MM.1S (cell line): ENCODE data around the gene GAGE12H.

Source experiments
- DNase-seq: peaks from one replicate; pipeline ENCODE4 v3.0.0-alpha.2; 2015
- H2AFZ ChIP-seq: fragments of 300-600 bp; sonication (generic); 2 replicates; pipeline ENCODE4 v1.6.0; 2016; ENCODE audit warnings: antibody characterized with exemption, low read length
- H3F3A ChIP-seq: fragments of 300-600 bp; sonication (generic); 2 replicates; pipeline ENCODE4 v1.6.1; 2016; ENCODE audit warnings: mild to moderate bottlenecking, antibody characterized with exemption, low read length, moderate library complexity, mixed read lengths; ENCODE audit not compliant: insufficient read depth
- H3K27ac ChIP-seq: fragments of 300-600 bp; sonication (generic); 2 replicates; pipeline ENCODE4 v1.5.1; 2016; ENCODE audit warnings: mild to moderate bottlenecking, low read length
- H3K27me3 ChIP-seq: fragments of 300-600 bp; sonication (generic); replicated peaks from 2 replicates; pipeline ENCODE4 v1.6.0; 2016; ENCODE audit warnings: low read length; ENCODE audit not compliant: insufficient read depth
- H3K36me3 ChIP-seq: fragments of 300-600 bp; sonication (generic); replicated peaks from 2 replicates; pipeline ENCODE4 v1.6.1; 2016; ENCODE audit warnings: mild to moderate bottlenecking, low read length, mixed read lengths; ENCODE audit not compliant: insufficient read depth
- H3K4me1 ChIP-seq: fragments of 300-600 bp; sonication (generic); 2 replicates; pipeline ENCODE4 v1.6.1; 2016; ENCODE audit warnings: low read length, mixed read lengths
- H3K4me2 ChIP-seq: fragments of 300-600 bp; sonication (generic); 2 replicates; pipeline ENCODE4 v1.6.0; 2016; ENCODE audit warnings: low read depth, low read length
- H3K4me3 ChIP-seq: fragments of 300-600 bp; sonication (generic); 2 replicates; pipeline ENCODE4 v1.5.1; 2016; ENCODE audit warnings: low read length, mixed read lengths
- H3K79me2 ChIP-seq: fragments of 300-600 bp; sonication (generic); 2 replicates; pipeline ENCODE4 v1.6.1; 2016; ENCODE audit warnings: mixed run types, low read length, mixed read lengths
- H3K9ac ChIP-seq: fragments of 300-600 bp; sonication (generic); 2 replicates; pipeline ENCODE4 v1.6.1; 2016; ENCODE audit warnings: low read length, mixed read lengths
- H3K9me2 ChIP-seq: fragments of 300-600 bp; sonication (generic); replicated peaks from 2 replicates; pipeline ENCODE4 v1.6.1; 2016; ENCODE audit warnings: mild to moderate bottlenecking, low read length, mixed read lengths; ENCODE audit not compliant: insufficient read depth
- H3K9me3 ChIP-seq: fragments of 300-600 bp; sonication (generic); replicated peaks from 2 replicates; pipeline ENCODE4 v1.6.1; 2016; ENCODE audit warnings: mild to moderate bottlenecking, low read length, mixed read lengths; ENCODE audit not compliant: insufficient read depth
- H4K20me1 ChIP-seq: fragments of 300-600 bp; sonication (generic); 2 replicates; pipeline ENCODE4 v1.6.1; 2016; ENCODE audit warnings: mild to moderate bottlenecking, low read length, moderate library complexity, mixed read lengths; ENCODE audit not compliant: insufficient read depth
- EZH2 ChIP-seq: fragments of 300-600 bp; sonication (generic); optimal IDR thresholded peaks from 2 replicates; pipeline ENCODE3; 2017; ENCODE audit warnings: low read depth, mild to moderate bottlenecking, antibody characterized with exemption, low read length, mixed read lengths
- EZH2phosphoT487 ChIP-seq: fragments of 300-600 bp; sonication (generic); IDR thresholded peaks from 2 replicates; pipeline ENCODE4 v1.6.1; 2018; ENCODE audit warnings: antibody characterized with exemption, low read length
- TF ChIP-seq, protein P1 (sequence below): fragments of 300-600 bp; sonication (generic); IDR thresholded peaks from 2 replicates; pipeline ENCODE4 v1.5.1; 2016; ENCODE audit warnings: antibody characterized with exemption, low read length, mixed read lengths

Gene GAGE12H

GRCh38 chrX:49618574-49618973, 38.8 kb downstream of the GAGE12H start:
- no peak overlapping the region for H3K27ac ChIP-seq
- H2AFZ ChIP-seq: no peak overlapping the region
- H3K9me2 ChIP-seq: no peaks in the 10 kb centered on the region
- H3K79me2 ChIP-seq: no peaks in the 10 kb centered on the region
- H3K36me3 ChIP-seq: no peaks in the 10 kb centered on the region
- no peak for TF ChIP-seq EZH2phosphoT487
- TF ChIP-seq, protein P1, sequence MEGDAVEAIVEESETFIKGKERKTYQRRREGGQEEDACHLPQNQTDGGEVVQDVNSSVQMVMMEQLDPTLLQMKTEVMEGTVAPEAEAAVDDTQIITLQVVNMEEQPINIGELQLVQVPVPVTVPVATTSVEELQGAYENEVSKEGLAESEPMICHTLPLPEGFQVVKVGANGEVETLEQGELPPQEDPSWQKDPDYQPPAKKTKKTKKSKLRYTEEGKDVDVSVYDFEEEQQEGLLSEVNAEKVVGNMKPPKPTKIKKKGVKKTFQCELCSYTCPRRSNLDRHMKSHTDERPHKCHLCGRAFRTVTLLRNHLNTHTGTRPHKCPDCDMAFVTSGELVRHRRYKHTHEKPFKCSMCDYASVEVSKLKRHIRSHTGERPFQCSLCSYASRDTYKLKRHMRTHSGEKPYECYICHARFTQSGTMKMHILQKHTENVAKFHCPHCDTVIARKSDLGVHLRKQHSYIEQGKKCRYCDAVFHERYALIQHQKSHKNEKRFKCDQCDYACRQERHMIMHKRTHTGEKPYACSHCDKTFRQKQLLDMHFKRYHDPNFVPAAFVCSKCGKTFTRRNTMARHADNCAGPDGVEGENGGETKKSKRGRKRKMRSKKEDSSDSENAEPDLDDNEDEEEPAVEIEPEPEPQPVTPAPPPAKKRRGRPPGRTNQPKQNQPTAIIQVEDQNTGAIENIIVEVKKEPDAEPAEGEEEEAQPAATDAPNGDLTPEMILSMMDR: no peak
- no peak for TF ChIP-seq EZH2
- H3K4me2 ChIP-seq: no peak overlapping the region
- DNase-seq: no peak
- no peaks in the 10 kb centered on the region for H3F3A ChIP-seq
- no peaks in the 10 kb centered on the region for H3K27me3 ChIP-seq
- H4K20me1 ChIP-seq: no peaks in the 10 kb centered on the region
- H3K9ac ChIP-seq: no peak overlapping the region
- H3K9me3 ChIP-seq: no peaks in the 10 kb centered on the region
- no peaks in the 10 kb centered on the region for H3K4me1 ChIP-seq
- no peak overlapping the region for H3K4me3 ChIP-seq

- H3K79me2 ChIP-seq: no peaks in the 10 kb centered on the region
- H3K27ac ChIP-seq: peak overlapping the region; percentile 52; the same call in 1 of the 2 replicates
- TF ChIP-seq, protein P1: peak; percentile 67
- no peak for TF ChIP-seq EZH2
- no peak for TF ChIP-seq EZH2phosphoT487
- peak overlapping the region; percentile 40; the same call in 1 of the 2 replicates for H3K9ac ChIP-seq
- H3K4me1 ChIP-seq: no peaks in the 10 kb centered on the region
- H4K20me1 ChIP-seq: no peaks in the 10 kb centered on the region
- no peaks in the 10 kb centered on the region for H3K9me3 ChIP-seq
- H3K4me2 ChIP-seq: peak overlapping the region; percentile 62
- peak overlapping the region; percentile 61 for H3K4me3 ChIP-seq
- H3K9me2 ChIP-seq: no peaks in the 10 kb centered on the region
- 0 out of 2 replicates have a peak, but pooled peaks cover 4% of the 10 kb centered on the region for H3F3A ChIP-seq
- no peaks in the 10 kb centered on the region for H3K36me3 ChIP-seq
- peak; percentile 67 for DNase-seq
- H2AFZ ChIP-seq: peak overlapping the region; percentile 82
- H3K27me3 ChIP-seq: no peaks in the 10 kb centered on the region
Observed at GRCh38 chrX:49627086-49627777, 47.5 kb downstream of the GAGE12H start.
